Measurements from ENCODE around the gene NSMCE3. TPM values are rescaled to one million over a fixed set of nuclear protein-coding genes. Genes with fewer than 3 reads are reported as not detected.

NSMCE3 gene
- polyA plus RNA-seq, 1 donor from 2014 or later = 15.1 TPM

DNA sequence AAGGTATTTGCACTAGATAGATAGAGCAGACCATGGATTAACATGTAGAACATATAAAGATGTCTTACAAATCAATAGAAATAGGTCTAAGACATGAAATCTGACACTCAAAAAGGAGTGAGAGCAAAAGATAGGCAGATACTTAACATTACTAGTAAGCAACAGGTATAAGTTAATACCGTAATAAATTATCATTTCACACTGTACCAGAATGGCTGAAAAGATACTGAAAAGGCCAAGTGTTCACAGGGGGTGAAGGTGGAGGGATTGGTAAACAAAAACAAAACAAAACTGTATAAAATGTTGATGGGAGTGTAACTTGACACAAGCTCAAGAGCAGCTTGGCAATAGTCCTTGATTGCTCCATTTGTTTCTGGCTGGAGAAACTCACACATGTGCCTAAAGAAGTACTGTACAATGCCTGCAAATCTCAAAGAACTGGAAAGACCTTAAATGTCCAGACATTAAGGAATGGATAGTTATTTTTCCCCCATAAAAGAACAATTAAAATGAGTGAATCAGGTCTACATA is 3.5 kb downstream of the NSMCE3 start:
- no peaks in the 10 kb centered on the region for H3K27me3 ChIP-seq (ENCODE audit: insufficient read depth, low read depth, low read length)
- no peaks in the 10 kb centered on the region for H3K36me3 ChIP-seq (ENCODE audit: insufficient read depth, low read length)
- no peaks in the 10 kb centered on the region for H3F3A ChIP-seq (ENCODE audit: insufficient read depth, low read length, poor library complexity, severe bottlenecking)
- H3K4me3 ChIP-seq (ENCODE audit: low read length) = peak overlapping the region; percentile 90
- H3K9me3 ChIP-seq (ENCODE audit: low read length) = no peaks in the 10 kb centered on the region
- no peaks in the 10 kb centered on the region for H4K20me1 ChIP-seq (ENCODE audit: insufficient read depth)
- H3K4me2 ChIP-seq (ENCODE audit: low read length) = peak overlapping the region; percentile 100
- H3K9me2 ChIP-seq (ENCODE audit: insufficient read depth, low read length) = no peaks in the 10 kb centered on the region
- H3K27ac ChIP-seq (ENCODE audit: low read length) = no peak overlapping the region
- H2AFZ ChIP-seq (ENCODE audit: low read depth, low read length) = no peak overlapping the region
- TF ChIP-seq TAF1 (IDR thresholded peaks at IDR 0.05; ENCODE audit: low read depth) = no peak
- TF ChIP-seq, protein P1, sequence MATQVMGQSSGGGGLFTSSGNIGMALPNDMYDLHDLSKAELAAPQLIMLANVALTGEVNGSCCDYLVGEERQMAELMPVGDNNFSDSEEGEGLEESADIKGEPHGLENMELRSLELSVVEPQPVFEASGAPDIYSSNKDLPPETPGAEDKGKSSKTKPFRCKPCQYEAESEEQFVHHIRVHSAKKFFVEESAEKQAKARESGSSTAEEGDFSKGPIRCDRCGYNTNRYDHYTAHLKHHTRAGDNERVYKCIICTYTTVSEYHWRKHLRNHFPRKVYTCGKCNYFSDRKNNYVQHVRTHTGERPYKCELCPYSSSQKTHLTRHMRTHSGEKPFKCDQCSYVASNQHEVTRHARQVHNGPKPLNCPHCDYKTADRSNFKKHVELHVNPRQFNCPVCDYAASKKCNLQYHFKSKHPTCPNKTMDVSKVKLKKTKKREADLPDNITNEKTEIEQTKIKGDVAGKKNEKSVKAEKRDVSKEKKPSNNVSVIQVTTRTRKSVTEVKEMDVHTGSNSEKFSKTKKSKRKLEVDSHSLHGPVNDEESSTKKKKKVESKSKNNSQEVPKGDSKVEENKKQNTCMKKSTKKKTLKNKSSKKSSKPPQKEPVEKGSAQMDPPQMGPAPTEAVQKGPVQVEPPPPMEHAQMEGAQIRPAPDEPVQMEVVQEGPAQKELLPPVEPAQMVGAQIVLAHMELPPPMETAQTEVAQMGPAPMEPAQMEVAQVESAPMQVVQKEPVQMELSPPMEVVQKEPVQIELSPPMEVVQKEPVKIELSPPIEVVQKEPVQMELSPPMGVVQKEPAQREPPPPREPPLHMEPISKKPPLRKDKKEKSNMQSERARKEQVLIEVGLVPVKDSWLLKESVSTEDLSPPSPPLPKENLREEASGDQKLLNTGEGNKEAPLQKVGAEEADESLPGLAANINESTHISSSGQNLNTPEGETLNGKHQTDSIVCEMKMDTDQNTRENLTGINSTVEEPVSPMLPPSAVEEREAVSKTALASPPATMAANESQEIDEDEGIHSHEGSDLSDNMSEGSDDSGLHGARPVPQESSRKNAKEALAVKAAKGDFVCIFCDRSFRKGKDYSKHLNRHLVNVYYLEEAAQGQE (IDR thresholded peaks at IDR 0.05; ENCODE audit: borderline replicate concordance) = no peak
- no peak for TF ChIP-seq POLR2AphosphoS5 (IDR thresholded peaks at IDR 0.05)
- TF ChIP-seq SMC3 (conservative IDR thresholded peaks at IDR 0.05; ENCODE audit: poor library complexity) = no peak
- no peak for TF ChIP-seq EZH2 (IDR thresholded peaks at IDR 0.05; ENCODE audit: borderline replicate concordance, insufficient read depth, low read length, poor library complexity, severe bottlenecking)
- no peak for TF ChIP-seq RAD21 (conservative IDR thresholded peaks at IDR 0.05)
- TF ChIP-seq EP300 (conservative IDR thresholded peaks at IDR 0.05; ENCODE audit: poor library complexity, severe bottlenecking) = no peak
- TF ChIP-seq MXI1 (conservative IDR thresholded peaks at IDR 0.05; ENCODE audit: poor library complexity, severe bottlenecking) = no peak
- TF ChIP-seq, protein P2, sequence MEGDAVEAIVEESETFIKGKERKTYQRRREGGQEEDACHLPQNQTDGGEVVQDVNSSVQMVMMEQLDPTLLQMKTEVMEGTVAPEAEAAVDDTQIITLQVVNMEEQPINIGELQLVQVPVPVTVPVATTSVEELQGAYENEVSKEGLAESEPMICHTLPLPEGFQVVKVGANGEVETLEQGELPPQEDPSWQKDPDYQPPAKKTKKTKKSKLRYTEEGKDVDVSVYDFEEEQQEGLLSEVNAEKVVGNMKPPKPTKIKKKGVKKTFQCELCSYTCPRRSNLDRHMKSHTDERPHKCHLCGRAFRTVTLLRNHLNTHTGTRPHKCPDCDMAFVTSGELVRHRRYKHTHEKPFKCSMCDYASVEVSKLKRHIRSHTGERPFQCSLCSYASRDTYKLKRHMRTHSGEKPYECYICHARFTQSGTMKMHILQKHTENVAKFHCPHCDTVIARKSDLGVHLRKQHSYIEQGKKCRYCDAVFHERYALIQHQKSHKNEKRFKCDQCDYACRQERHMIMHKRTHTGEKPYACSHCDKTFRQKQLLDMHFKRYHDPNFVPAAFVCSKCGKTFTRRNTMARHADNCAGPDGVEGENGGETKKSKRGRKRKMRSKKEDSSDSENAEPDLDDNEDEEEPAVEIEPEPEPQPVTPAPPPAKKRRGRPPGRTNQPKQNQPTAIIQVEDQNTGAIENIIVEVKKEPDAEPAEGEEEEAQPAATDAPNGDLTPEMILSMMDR (IDR thresholded peaks at IDR 0.05; ENCODE audit: poor library complexity, severe bottlenecking) = no peak
- peaks cover 30% of the 10 kb centered on the region for H3K79me2 ChIP-seq (replicated peaks; ENCODE audit: insufficient read depth, low read length)
- H3K9ac ChIP-seq (ENCODE audit: low read length) = no peak overlapping the region

DNA sequence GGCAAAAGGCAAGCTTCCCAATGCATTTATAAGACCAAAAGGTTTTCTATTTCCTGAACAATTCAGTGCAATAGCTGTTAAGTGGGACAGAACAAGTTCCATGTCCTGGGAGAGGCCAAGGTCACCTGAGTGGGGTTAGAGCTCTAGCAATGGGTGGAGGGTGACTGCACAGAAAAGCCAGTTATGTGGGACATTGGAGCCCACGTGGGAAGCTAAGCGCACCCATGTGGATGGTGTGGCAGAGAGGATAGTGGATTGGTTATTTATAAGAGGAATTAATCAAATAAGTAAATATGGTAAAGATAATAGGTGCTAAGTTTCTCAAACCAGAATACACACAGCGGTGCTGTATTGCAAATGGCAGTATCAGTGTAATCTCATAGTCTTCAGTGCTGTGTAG is 6.3 kb downstream of the NSMCE3 start:
- Histone ChIP-seq H3K27ac (ENCODE audit: low read length) (no peak overlapping the region), H3F3A (ENCODE audit: insufficient read depth, low read length, poor library complexity, severe bottlenecking) (no peaks in the 10 kb centered on the region)

More for the DNA sequence above, 6.3 kb downstream of the NSMCE3 start:
- no peaks in the 10 kb centered on the region for H3K36me3 ChIP-seq (ENCODE audit: insufficient read depth, low read length)
- H3K9me2 ChIP-seq (ENCODE audit: insufficient read depth, low read length) = no peaks in the 10 kb centered on the region
- no peak overlapping the region for H2AFZ ChIP-seq (ENCODE audit: low read depth, low read length)
- no peak overlapping the region for H3K9ac ChIP-seq (ENCODE audit: low read length)
- peaks cover 22% of the 10 kb centered on the region for H3K79me2 ChIP-seq (replicated peaks; ENCODE audit: insufficient read depth, low read length)
- TF ChIP-seq, protein P1 (IDR thresholded peaks at IDR 0.05; ENCODE audit: borderline replicate concordance) = no peak
- TF ChIP-seq EP300 (conservative IDR thresholded peaks at IDR 0.05; ENCODE audit: poor library complexity, severe bottlenecking) = no peak
- TF ChIP-seq, protein P2 (IDR thresholded peaks at IDR 0.05; ENCODE audit: poor library complexity, severe bottlenecking) = no peak
- no peak for TF ChIP-seq POLR2AphosphoS5 (IDR thresholded peaks at IDR 0.05)
- no peak for TF ChIP-seq RAD21 (conservative IDR thresholded peaks at IDR 0.05)
- no peaks in the 10 kb centered on the region for H4K20me1 ChIP-seq (ENCODE audit: insufficient read depth)
- H3K27me3 ChIP-seq (ENCODE audit: insufficient read depth, low read depth, low read length) = no peaks in the 10 kb centered on the region
- no peaks in the 10 kb centered on the region for H3K9me3 ChIP-seq (ENCODE audit: low read length)
- H3K4me2 ChIP-seq (ENCODE audit: low read length) = no peak overlapping the region
- H3K4me3 ChIP-seq (ENCODE audit: low read length) = no peak overlapping the region
